Activated CD8-positive, alpha-beta T cell treated with anti-CD3 and anti-CD28 coated beads, Interleukin-2, amount 10 ng/mL, durations not matched to agents 7 days and 5 days (primary cell): ENCODE results near the gene PIP5K1A. TPM values are rescaled to one million over a fixed set of nuclear protein-coding genes. Genes with fewer than 3 reads are reported as not detected.

Source experiments
- ATAC-seq: fragments of 150-1000 bp; cut with Tn5 transposase; one replicate; pipeline ENCODE4 v1.10.0; 2021; ENCODE audit warnings: moderate library complexity
- CTCF ChIA-PET: fragments of 350-600 bp; sonication (Branson Sonifier 250); formaldehyde crosslinking; loops from one replicate; lab custom pipeline; 2021; ENCODE audit warnings: antibody characterized with exemption; lab: Charles Lee
- POLR2A ChIA-PET: fragments of 350-600 bp; sonication (Branson Sonifier 250); formaldehyde crosslinking; loops from one replicate; lab custom pipeline; 2021; ENCODE audit warnings: antibody characterized with exemption; lab: Charles Lee
- DNase-seq: peaks from one replicate; pipeline ENCODE4 v3.0.0-alpha.2; 2020
- H3K27ac Mint-ChIP-seq: one replicate; pipeline ENCODE4 v1.8.0; 2021; ENCODE audit warnings: mild to moderate bottlenecking, mixed read lengths
- H3K27me3 Mint-ChIP-seq: one replicate; pipeline ENCODE4 v1.8.0; 2021; ENCODE audit warnings: low read depth, mixed read lengths
- H3K36me3 Mint-ChIP-seq: one replicate; pipeline ENCODE4 v1.8.0; 2021; ENCODE audit warnings: low read depth, mixed read lengths
- H3K4me1 Mint-ChIP-seq: one replicate; pipeline ENCODE4 v1.8.0; 2021; ENCODE audit warnings: low read depth, mixed read lengths
- H3K4me3 Mint-ChIP-seq: one replicate; pipeline ENCODE4 v1.8.0; 2021; ENCODE audit warnings: mild to moderate bottlenecking, mixed read lengths
- H3K9me3 Mint-ChIP-seq: one replicate; pipeline ENCODE4 v1.8.0; 2022; ENCODE audit warnings: mixed read lengths; ENCODE audit not compliant: insufficient read depth
- total RNA-seq, 2 experiments: library from RNA; stranded (reverse); gene quantifications; one replicate each; pipeline ENCODE4 v1.2.3, GENCODE V29; 2021

PIP5K1A gene
- total RNA-seq, 2 experiments from 2014 or later: 64.9 to 69.2 TPM

DNA sequence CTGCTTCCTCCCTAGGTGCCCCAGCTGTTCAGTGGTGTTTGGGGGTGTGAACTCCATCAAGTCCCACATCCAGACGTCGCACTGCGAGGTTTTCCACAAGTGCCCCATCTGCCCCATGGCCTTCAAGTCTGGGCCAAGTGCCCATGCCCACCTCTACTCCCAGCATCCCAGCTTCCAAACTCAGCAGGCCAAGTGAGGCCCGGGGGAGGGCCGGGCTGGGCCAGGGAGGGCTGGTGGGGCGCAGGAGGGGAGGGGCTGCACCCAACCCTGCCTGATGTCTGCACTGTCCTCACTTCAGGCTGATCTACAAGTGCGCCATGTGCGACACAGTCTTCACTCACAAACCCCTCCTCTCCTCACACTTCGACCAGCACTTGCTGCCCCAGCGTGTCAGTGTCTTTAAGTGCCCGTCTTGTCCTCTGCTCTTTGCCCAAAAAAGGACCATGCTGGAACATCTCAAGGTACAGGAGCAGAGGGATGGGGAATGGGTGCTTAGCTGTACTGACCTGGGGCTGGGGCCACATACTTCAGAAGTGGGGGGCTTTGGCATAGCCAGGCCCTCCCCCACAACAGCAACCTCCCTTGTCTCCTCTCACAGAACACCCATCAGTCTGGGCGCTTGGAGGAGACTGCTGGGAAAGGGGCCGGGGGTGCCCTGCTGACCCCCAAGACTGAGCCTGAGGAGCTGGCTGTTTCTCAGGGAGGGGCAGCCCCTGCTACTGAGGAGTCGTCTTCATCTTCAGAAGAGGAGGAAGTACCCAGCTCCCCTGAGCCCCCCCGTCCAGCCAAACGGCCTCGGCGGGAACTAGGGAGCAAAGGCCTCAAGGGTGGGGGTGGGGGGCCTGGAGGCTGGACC, 91.0 kb downstream of the PIP5K1A start:
- Mint-ChIP-seq H3K27ac (no peak overlapping the region), H3K36me3 (peaks cover 45% of the 10 kb centered on the region), H3K27me3 (no peaks in the 10 kb centered on the region), H3K9me3 (no peaks in the 10 kb centered on the region), H3K4me3 (no peak overlapping the region), H3K4me1 (peaks cover 7% of the 10 kb centered on the region)
- ChIA-PET CTCF (interaction anchor here (1.5 kb wide), 1 partner anchor 52 kb away, joined by 3 read pairs; no protein-coding TSS in a partner anchor), POLR2A (no interaction called here)
- no peak for DNase-seq
- ATAC-seq: no peak

GRCh38 chr1:151289991-151290708, 91.8 kb downstream of the PIP5K1A start:
- Mint-ChIP-seq H3K9me3 (no peaks in the 10 kb centered on the region), H3K27me3 (no peaks in the 10 kb centered on the region), H3K27ac (no peak overlapping the region), H3K4me3 (no peak overlapping the region), H3K4me1 (peaks cover 5% of the 10 kb centered on the region), H3K36me3 (peaks cover 50% of the 10 kb centered on the region)
- ChIA-PET POLR2A (no interaction called here), CTCF (interaction anchor here (1.5 kb wide), 1 partner anchor 51 kb away, joined by 3 read pairs; no protein-coding TSS in a partner anchor)
- ATAC-seq: no peak
- no peak for DNase-seq

DNA sequence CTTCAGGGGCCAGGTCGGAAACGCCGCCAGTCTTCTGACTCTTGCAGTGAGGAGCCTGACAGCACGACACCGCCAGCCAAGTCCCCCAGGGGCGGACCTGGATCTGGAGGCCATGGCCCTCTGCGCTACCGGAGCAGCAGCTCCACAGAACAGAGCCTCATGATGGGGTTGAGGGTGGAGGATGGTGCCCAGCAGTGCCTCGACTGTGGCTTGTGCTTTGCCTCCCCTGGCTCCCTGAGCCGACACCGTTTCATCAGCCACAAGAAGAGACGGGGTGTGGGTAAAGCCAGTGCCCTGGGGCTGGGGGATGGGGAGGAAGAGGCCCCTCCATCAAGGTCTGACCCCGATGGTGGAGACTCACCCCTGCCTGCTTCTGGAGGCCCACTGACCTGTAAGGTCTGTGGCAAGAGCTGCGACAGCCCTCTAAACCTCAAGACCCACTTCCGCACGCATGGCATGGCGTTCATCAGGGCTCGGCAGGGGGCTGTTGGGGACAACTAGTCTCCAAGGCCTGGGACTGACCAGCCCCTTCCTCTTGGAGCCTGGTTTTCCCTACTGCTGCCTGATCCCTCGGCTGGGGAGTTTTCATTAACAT, 92.5 kb downstream of the PIP5K1A start:
- no peaks in the 10 kb centered on the region for H3K9me3 Mint-ChIP-seq
- H3K4me3 Mint-ChIP-seq: no peak overlapping the region
- ChIA-PET POLR2A (no interaction called here), CTCF (no interaction called here)
- peaks cover 5% of the 10 kb centered on the region for H3K4me1 Mint-ChIP-seq
- ATAC-seq: no peak
- H3K36me3 Mint-ChIP-seq: peaks cover 54% of the 10 kb centered on the region
- H3K27ac Mint-ChIP-seq: no peak overlapping the region
- DNase-seq: no peak
- no peaks in the 10 kb centered on the region for H3K27me3 Mint-ChIP-seq

- Mint-ChIP-seq H3K27ac (peak overlapping the region; percentile 43), H3K9me3 (no peaks in the 10 kb centered on the region), H3K36me3 (peaks cover 54% of the 10 kb centered on the region), H3K4me3 (no peak overlapping the region), H3K4me1 (peaks cover 5% of the 10 kb centered on the region), H3K27me3 (no peaks in the 10 kb centered on the region)
- DNase-seq (no peak), ATAC-seq (no peak)
- CTCF ChIA-PET: interaction anchor here (0.9 to 1.3 kb wide), 2 partner anchors 8 to 10 kb away, joined by 3 to 4 read pairs; no protein-coding TSS in a partner anchor
- POLR2A ChIA-PET: interaction anchor here (1.5 to 2.6 kb wide), 2 partner anchors 9 to 11 kb away, joined by 9 to 10 read pairs; partner anchors contain the start of gene ZNF687
These were observed 94.1 kb downstream of the PIP5K1A start for GRCh38 chr1:151292207-151293030.

DNA sequence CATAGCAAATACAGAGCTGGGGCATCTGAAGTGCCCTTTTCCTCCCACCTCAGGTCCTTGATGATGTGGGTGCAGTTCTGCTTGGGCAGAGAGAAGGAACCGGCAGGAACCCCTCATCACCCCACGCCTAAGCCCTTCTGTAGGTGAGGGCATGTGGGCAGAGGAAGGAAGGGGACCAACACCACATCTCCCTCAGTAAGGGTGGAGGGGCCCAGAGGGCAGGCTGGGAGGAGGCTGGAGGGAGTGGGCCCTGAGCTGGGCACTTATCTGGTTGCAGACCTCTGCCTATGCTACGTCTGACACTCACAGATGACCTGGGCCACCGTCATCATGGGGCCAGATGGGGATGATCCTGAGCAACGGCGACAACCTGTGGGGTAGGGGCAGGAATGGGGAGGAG, 94.7 kb downstream of the PIP5K1A start:
- DNase-seq (no peak), ATAC-seq (peak; percentile 8)
- H3K4me3 Mint-ChIP-seq: no peak overlapping the region
- ChIA-PET POLR2A (interaction anchor here (1.3 to 2.6 kb wide), 3 partner anchors 10 to 12 kb away, joined by 8 to 10 read pairs (median 9); partner anchors contain the start of gene ZNF687), CTCF (interaction anchor here (0.9 to 1.4 kb wide), 2 partner anchors 8 to 47 kb away, joined by 4 read pairs; no protein-coding TSS in a partner anchor)
- no peaks in the 10 kb centered on the region for H3K9me3 Mint-ChIP-seq
- no peaks in the 10 kb centered on the region for H3K27me3 Mint-ChIP-seq
- peaks cover 57% of the 10 kb centered on the region for H3K36me3 Mint-ChIP-seq
- H3K27ac Mint-ChIP-seq: peak overlapping the region; percentile 49
- peaks cover 5% of the 10 kb centered on the region for H3K4me1 Mint-ChIP-seq

DNA sequence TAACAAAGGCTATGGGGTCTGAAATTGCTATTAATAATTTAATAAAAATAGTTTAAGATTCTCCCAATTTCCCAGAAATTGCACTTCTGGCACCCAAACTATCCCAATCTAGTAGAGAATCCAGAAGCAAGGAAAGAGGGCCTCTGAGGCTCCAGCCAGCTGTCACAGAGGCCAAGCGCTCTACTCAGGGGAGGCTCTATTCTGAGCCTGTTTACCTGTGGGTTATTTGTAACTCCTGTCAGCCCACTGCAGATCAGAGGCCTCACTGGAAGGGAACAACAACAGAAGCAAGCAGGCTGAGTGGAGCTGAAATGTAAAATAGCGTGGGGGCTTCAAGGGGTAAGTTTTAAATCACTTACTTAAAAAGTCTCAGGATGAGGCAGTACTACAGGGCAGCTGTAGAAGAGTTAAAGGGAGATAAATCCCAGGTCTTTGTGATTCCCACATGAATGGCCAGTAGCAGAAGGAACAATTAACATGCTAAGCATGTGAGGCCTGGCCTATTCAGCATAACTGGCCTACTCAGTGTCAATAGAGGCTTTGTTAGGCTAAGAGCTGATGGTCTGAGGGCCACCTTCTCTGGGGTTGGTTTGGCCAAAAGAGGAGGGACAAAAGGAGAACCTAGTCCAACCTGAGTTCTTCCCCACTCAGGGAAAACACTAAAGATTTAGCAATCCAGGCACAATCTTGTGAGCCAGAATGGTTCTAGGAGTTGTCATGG, 96.5 kb downstream of the PIP5K1A start:
- ATAC-seq (no peak), DNase-seq (no peak)
- Mint-ChIP-seq H3K4me1 (peaks cover 1% of the 10 kb centered on the region), H3K9me3 (no peaks in the 10 kb centered on the region), H3K27ac (no peak overlapping the region), H3K36me3 (peaks cover 63% of the 10 kb centered on the region), H3K27me3 (no peaks in the 10 kb centered on the region), H3K4me3 (no peak overlapping the region)
- CTCF ChIA-PET: interaction anchor here (1.0 to 8.0 kb wide), 5 partner anchors 11 to 68 kb away, joined by 3 to 99 read pairs (median 4); no protein-coding TSS in a partner anchor
- POLR2A ChIA-PET: interaction anchor here (0.9 to 1.3 kb wide), 3 partner anchors 9 to 13 kb away, joined by 3 to 8 read pairs (median 3); partner anchors contain the start of gene ZNF687

Other genes starting within 250 kb of the PIP5K1A start
- 100 to 1,000 TPM; 149 to 150 TPM for gene CERS2, start 223.7 kb upstream of the PIP5K1A start, total RNA-seq
- not detected for gene ANXA9, start 216.3 kb upstream of the PIP5K1A start, total RNA-seq
- 1 to 10 TPM; 9.1 to 9.9 TPM for gene MINDY1, start 191.7 kb upstream of the PIP5K1A start, total RNA-seq
- 10 to 100 TPM; 15.8 to 19.0 TPM for gene PRUNE1, start 190.1 kb upstream of the PIP5K1A start, total RNA-seq
- 1 to 10 TPM; 1.1 to 1.8 TPM for gene BNIPL, start 162.0 kb upstream of the PIP5K1A start, total RNA-seq
- gene C1orf56, start 150.8 kb upstream of the PIP5K1A start, total RNA-seq: 1 to 10 TPM; 1.3 TPM
- 100 to 1,000 TPM; 238 to 245 TPM for gene CDC42SE1, start 138.9 kb upstream of the PIP5K1A start, total RNA-seq
- 1 to 10 TPM; 5.7 to 6.0 TPM for gene MLLT11, start 138.2 kb upstream of the PIP5K1A start, total RNA-seq
- 10 to 100 TPM; 32.7 to 34.4 TPM for gene GABPB2, start 127.8 kb upstream of the PIP5K1A start, total RNA-seq
- 1 to 10 TPM; 1.9 to 2.2 TPM for gene SEMA6C, start 51.9 kb upstream of the PIP5K1A start, total RNA-seq
- 10 to 100 TPM; 18.5 to 20.0 TPM for gene TNFAIP8L2, start 41.9 kb upstream of the PIP5K1A start, total RNA-seq
- 1 to 10 TPM; 3.7 to 4.3 TPM for gene LYSMD1, start 32.6 kb upstream of the PIP5K1A start, total RNA-seq
- gene SCNM1, start 32.4 kb upstream of the PIP5K1A start, total RNA-seq: 10 to 100 TPM; 53.0 to 55.9 TPM
- gene TMOD4, start 22.6 kb upstream of the PIP5K1A start, total RNA-seq: 1 to 10 TPM; 2.2 to 3.4 TPM
- gene VPS72, start 8.4 kb upstream of the PIP5K1A start, total RNA-seq: 10 to 100 TPM; 59.8 to 61.7 TPM
- 100 to 1,000 TPM; 194 to 210 TPM for gene PSMD4, start 56.2 kb downstream of the PIP5K1A start, total RNA-seq
- 10 to 100 TPM; 25.5 to 26.6 TPM for gene ZNF687, start 83.7 kb downstream of the PIP5K1A start, total RNA-seq
- 10 to 100 TPM; 56.0 to 70.2 TPM for gene PI4KB, start 128.9 kb downstream of the PIP5K1A start, total RNA-seq
- 10 to 100 TPM; 59.3 to 63.9 TPM for gene RFX5, start 148.7 kb downstream of the PIP5K1A start, total RNA-seq
- not detected for gene SELENBP1, start 174.2 kb downstream of the PIP5K1A start, total RNA-seq
- gene PSMB4, start 201.0 kb downstream of the PIP5K1A start, total RNA-seq: 100 to 1,000 TPM; 292 to 303 TPM